Thyroid gland (tissue), 4 donors: ENCODE results near the gene SYTL2. TPM values are rescaled to one million over a fixed set of nuclear protein-coding genes. Genes with fewer than 3 reads are reported as not detected.

Source experiments
- DNase-seq, 2 donors: peaks; one replicate each; pipeline ENCODE4 v3.0.0-alpha.2; 2019
- H3K27ac ChIP-seq, 3 donors: fragments of 200-600 bp; sonication (generic); 1 replicate in 2 of 3; 2 replicates in 1 of 3; pipeline ENCODE4 v1.5.1; 2016 to 2019; ENCODE audit warnings: mild to moderate bottlenecking in 1 of 3, moderate library complexity in 1 of 3
- H3K27me3 ChIP-seq: fragments of 200-600 bp; sonication (generic); one replicate; pipeline ENCODE4 v1.5.1; 2019
- H3K36me3 ChIP-seq, 2 donors: fragments of 200-600 bp; sonication (generic); one replicate each; pipeline ENCODE4 v1.5.1; 2016 to 2019
- H3K4me1 ChIP-seq, 2 donors: fragments of 200-600 bp; sonication (generic); one replicate each; pipeline ENCODE4 v1.5.1; 2017 to 2019
- H3K4me3 ChIP-seq, 3 donors: fragments of 200-600 bp; sonication (generic); replicated peaks in 1 of 3; 1 replicate in 2 of 3; 2 replicates in 1 of 3; pipeline ENCODE4 v1.5.1; 2016; ENCODE audit warnings: mild to moderate bottlenecking in 1 of 3
- H3K9me3 ChIP-seq: fragments of 200-600 bp; sonication (generic); one replicate; pipeline ENCODE4 v1.5.1; 2017
- POLR2A ChIP-seq, 2 donors: fragments of 450-650 bp; IDR thresholded peaks; one replicate each; pipeline ENCODE4 v1.6.1; 2017; ENCODE audit warnings: antibody characterized with exemption in 2 of 2, mild to moderate bottlenecking in 2 of 2, moderate library complexity in 1 of 2
- WGBS, 2 donors: methylation state at CpG; one replicate each; pipeline ENCODE4 v1.1.5; 2017; 5-methylcytosine and 5-hydroxymethylcytosine counted together
- intact Hi-C: fragments of 100-400 bp; cut with DNase I; formaldehyde crosslinking; loops from one replicate; pipeline ENCODE4 v1.15.1; 2023
- total RNA-seq, 4 donors: library from RNA; depleted of rRNA; stranded (reverse); fragments of >200 nt; gene quantifications; one replicate each; pipeline ENCODE4 v1.2.3, GENCODE V29; 2016
- TF ChIP-seq, protein P1 (sequence below), 6 experiments: fragments of 200-600 bp in 3 of 6; fragments of 450-650 bp in 3 of 6; sonication (generic) in 3 of 6; IDR thresholded peaks; one replicate each; pipeline ENCODE4 v1.5.1; 2016 to 2019; ENCODE audit warnings: antibody characterized with exemption in 6 of 6, mild to moderate bottlenecking in 2 of 6, inconsistent platforms in 1 of 6, moderate library complexity in 1 of 6

The SYTL2 gene
- total RNA-seq, 4 donors from 2014 or later = 4.5 to 18.8 (median 9.0) TPM

DNA sequence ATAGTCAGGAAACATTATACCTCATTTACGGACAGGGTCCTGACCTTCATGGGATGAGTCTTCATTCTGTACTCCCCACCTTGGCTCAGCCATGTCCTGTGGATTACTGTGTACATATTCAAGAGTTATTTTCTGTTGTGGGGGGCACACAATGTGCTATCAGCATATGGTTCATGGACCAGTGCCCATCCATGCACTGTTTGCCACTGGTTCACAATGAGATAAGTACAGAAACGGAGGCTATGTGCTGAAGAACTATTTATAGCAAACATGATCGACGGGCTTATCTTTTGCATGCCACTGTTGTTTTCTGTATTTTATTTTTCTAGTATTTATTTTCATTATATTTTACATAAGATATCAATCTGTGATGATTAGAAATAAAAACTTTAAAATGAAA, 68.6 kb downstream of the SYTL2 start:
- intact Hi-C loops = no loop called here
- 89 to 94% methylated on average over 4 of the region's 4 CpGs for WGBS, 2 donors
- TF ChIP-seq, protein P1, sequence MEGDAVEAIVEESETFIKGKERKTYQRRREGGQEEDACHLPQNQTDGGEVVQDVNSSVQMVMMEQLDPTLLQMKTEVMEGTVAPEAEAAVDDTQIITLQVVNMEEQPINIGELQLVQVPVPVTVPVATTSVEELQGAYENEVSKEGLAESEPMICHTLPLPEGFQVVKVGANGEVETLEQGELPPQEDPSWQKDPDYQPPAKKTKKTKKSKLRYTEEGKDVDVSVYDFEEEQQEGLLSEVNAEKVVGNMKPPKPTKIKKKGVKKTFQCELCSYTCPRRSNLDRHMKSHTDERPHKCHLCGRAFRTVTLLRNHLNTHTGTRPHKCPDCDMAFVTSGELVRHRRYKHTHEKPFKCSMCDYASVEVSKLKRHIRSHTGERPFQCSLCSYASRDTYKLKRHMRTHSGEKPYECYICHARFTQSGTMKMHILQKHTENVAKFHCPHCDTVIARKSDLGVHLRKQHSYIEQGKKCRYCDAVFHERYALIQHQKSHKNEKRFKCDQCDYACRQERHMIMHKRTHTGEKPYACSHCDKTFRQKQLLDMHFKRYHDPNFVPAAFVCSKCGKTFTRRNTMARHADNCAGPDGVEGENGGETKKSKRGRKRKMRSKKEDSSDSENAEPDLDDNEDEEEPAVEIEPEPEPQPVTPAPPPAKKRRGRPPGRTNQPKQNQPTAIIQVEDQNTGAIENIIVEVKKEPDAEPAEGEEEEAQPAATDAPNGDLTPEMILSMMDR (IDR thresholded peaks at IDR 0.05) = no peak
- TF ChIP-seq POLR2A (IDR thresholded peaks at IDR 0.05) = no peak
- H3K4me3 ChIP-seq = no peak overlapping the region
- H3K27ac ChIP-seq = no peak overlapping the region
- no peaks in the 10 kb centered on the region for H3K36me3 ChIP-seq
- no peaks in the 10 kb centered on the region for H3K9me3 ChIP-seq
- no peaks in the 10 kb centered on the region for H3K4me1 ChIP-seq
- H3K27me3 ChIP-seq = no peaks in the 10 kb centered on the region
- no peak for DNase-seq

DNA sequence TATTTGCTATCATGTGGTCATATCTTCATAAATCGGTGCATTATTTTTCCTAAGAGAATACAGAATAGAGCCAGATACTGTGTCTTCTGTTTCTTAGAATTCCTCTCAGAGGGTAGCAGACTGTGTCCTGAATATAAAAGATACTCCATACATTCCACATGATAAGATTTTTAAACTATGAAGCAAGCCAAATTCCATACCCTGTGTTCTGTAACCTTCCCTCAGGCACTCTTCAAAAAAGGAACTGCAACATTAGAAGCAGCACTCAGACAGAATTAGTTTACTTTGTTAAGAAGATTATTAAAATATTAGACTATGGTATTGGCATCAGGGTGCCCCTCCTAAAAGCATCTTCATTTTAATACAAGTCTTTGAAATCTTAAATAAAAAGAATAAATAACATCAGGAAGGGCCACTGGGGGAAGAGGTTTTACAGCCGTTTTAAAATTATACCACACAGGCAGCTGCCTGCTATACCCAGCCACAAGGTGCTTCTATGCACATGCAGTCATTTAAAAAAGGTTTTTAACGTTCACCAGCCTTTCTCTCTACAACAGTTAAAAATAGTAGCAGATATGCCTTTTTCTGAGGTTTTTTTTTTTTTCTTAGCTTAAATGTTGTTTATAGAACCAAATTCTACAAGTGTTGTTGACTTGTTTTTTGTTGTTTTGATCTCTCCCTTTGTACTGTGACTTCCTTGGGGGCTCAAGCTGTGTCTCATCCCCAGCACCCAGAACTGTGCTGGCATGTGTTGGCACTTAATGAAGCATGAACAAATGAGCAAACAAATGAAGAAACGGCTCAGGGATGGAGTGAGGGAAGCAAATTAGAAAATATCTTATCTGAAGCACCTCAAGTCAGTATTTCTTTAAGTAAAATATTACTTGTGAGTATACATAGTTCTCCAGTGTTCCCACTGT, 70.2 kb downstream of the SYTL2 start:
- Histone ChIP-seq H3K4me1 (no peaks in the 10 kb centered on the region), H3K4me3 (no peak overlapping the region), H3K9me3 (no peaks in the 10 kb centered on the region), H3K27me3 (no peaks in the 10 kb centered on the region), H3K27ac (no peak overlapping the region), H3K36me3 (no peaks in the 10 kb centered on the region)
- intact Hi-C loops = no loop called here
- TF ChIP-seq POLR2A (IDR thresholded peaks at IDR 0.05) = no peak
- TF ChIP-seq, protein P1 (IDR thresholded peaks at IDR 0.05) = no peak
- WGBS, 2 donors = 35 to 42% methylated on average over 4 of the region's 4 CpGs
- DNase-seq = no peak

DNA sequence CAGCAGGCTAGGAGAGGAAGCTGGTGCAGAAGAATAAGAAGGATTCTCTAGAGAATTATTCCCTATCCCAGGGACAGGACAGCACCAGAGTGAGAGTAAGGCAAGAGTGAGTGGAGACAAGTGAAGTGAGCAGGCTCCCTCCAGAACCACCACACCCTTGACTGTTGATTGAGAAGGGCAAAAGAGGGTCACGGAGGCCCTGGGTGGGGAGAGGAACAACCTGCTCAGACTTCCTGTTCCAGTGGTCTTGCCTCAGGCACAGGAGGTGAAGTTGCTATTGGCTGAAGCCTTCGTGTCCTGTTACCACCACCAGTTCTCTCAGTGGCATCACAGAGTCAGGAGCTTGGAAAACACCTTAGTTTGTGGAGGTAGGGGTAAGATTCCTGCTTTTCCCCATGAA, 73.2 kb downstream of the SYTL2 start:
- H3K4me3 ChIP-seq = no peak overlapping the region
- DNase-seq = no peak
- WGBS, 2 donors = 73 to 81% methylated on average over 2 of the region's 2 CpGs

DNA sequence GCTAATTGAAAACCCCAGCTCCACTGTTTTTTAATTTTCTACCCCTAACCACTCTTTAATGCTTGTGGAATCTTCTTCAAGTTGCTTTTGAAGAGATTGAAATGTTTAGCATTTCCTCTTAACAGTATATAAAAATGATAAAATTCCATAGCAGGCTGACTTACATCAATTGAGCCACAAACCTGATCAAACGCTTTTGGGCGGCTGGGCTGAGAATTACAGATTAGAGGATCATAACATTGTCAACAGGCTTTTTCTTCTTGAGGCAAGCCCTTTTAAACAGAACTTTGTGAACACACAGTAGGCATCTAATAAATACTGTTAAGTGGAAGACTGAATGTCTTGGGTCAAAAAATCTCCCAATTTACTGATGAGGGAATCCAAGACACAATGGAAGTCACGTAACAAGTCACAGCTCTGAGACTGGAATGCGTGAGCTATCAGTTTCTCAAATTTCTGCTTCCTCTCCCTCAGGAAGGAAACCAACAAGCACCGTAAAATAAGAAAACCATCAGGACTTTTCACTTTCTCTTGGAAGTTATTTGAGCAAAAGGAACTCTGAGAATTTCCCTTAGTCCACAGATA, 75.0 kb downstream of the SYTL2 start:
- WGBS, 2 donors = 73 to 76% methylated on average over 5 of the region's 5 CpGs
- Histone ChIP-seq H3K4me1 (no peaks in the 10 kb centered on the region), H3K27ac (no peak overlapping the region), H3K27me3 (no peaks in the 10 kb centered on the region), H3K4me3 (no peak overlapping the region), H3K9me3 (no peaks in the 10 kb centered on the region), H3K36me3 (no peaks in the 10 kb centered on the region)
- TF ChIP-seq, protein P1 (IDR thresholded peaks at IDR 0.05) = no peak
- TF ChIP-seq POLR2A (IDR thresholded peaks at IDR 0.05) = no peak
- intact Hi-C loops = no loop called here
- no peak for DNase-seq

More for the DNA sequence above, 73.2 kb downstream of the SYTL2 start:
- Histone ChIP-seq H3K36me3 (no peaks in the 10 kb centered on the region), H3K27ac (no peak overlapping the region), H3K9me3 (no peaks in the 10 kb centered on the region), H3K27me3 (no peaks in the 10 kb centered on the region), H3K4me1 (no peaks in the 10 kb centered on the region)
- TF ChIP-seq, protein P1 (IDR thresholded peaks at IDR 0.05) = no peak
- TF ChIP-seq POLR2A (IDR thresholded peaks at IDR 0.05) = no peak
- intact Hi-C loops = no loop called here

DNA sequence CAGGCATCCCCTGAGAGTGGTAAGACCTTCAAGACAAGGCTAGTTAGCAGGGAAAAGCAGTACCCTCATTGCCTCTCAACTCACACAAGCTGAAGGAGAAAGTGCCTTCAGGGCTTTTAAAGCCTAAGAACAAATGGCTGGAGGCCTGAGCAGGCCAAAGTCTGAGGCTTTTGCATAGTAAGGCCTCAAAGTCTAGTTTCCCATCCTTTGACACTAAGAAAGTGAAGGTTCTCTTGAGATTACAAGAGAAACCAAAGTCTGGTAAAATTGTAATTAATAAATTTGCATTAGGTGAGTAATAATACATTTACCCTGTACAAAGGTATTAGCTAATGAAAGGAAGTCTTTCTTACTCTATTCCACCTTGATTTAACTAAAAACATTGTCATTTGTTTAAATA, 78.0 kb downstream of the SYTL2 start:
- intact Hi-C loops = no loop called here

More for the DNA sequence above, 78.0 kb downstream of the SYTL2 start:
- Histone ChIP-seq H3K4me1 (no peaks in the 10 kb centered on the region), H3K9me3 (no peaks in the 10 kb centered on the region), H3K36me3 (no peaks in the 10 kb centered on the region), H3K27ac (no peak overlapping the region), H3K4me3 (no peak overlapping the region), H3K27me3 (no peaks in the 10 kb centered on the region)
- TF ChIP-seq POLR2A (IDR thresholded peaks at IDR 0.05) = no peak
- TF ChIP-seq, protein P1 (IDR thresholded peaks at IDR 0.05) = no peak
- DNase-seq = no peak
